Renal cortex interstitium (tissue), 11 donors: ENCODE measurements around the gene TMEM205. TPM values are rescaled to one million over a fixed set of nuclear protein-coding genes. Genes with fewer than 3 reads are reported as not detected.
A peak's percentile ranks its signal among the peaks of the same experiment; 100 is the strongest.
"Not testable (repeated sequence)": the region's sequence is repeated elsewhere in the genome, so short reads cannot be mapped to it uniquely, and the experiment has no call there.

Experiments used
- DNase-seq, 11 donors: peaks; one replicate each; pipeline ENCODE4 v3.0.0-alpha.2; 2013; ENCODE audit warnings: low read depth in 9 of 11, low spot score in 4 of 11; ENCODE audit errors: extremely low read depth in 1 of 11
- polyA plus RNA-seq, 3 donors: library from polyadenylated mRNA; unstranded; fragments of 120-200 nt; gene quantifications; one replicate each; pipeline ENCODE4 v1.2.1, GENCODE V29; 2013; ENCODE audit not compliant: insufficient read length in 3 of 3

Gene TMEM205
- polyA plus RNA-seq, 3 donors, result 128 to 145 (median 134) TPM

GRCh38 chr19:11330127-11330526 lies 15.9 kb downstream of the TMEM205 start:
- DNase-seq, result no peak

- DNase-seq, result no peak
Measured at GRCh38 chr19:11325544-11325943, 20.5 kb downstream of the TMEM205 start.

- no peak for DNase-seq
Measured at GRCh38 chr19:11324748-11325389, 21.2 kb downstream of the TMEM205 start.

GRCh38 chr19:11324079-11324661 lies 21.9 kb downstream of the TMEM205 start:
- peak in 9 of 11 donors; percentile 53 to 83 (median 68) for DNase-seq

- no peak for DNase-seq
Measured at GRCh38 chr19:11323601-11324078, 22.4 kb downstream of the TMEM205 start.

GRCh38 chr19:11322269-11323024 lies 23.6 kb downstream of the TMEM205 start:
- DNase-seq, result no peak

GRCh38 chr19:11321191-11322126 lies 24.6 kb downstream of the TMEM205 start:
- DNase-seq, result no peak

GRCh38 chr19:11320278-11320995 lies 25.6 kb downstream of the TMEM205 start:
- not testable (repeated sequence) for DNase-seq

GRCh38 chr19:11306337-11306736 lies 39.7 kb downstream of the TMEM205 start:
- DNase-seq, result no peak

- DNase-seq, result no peak
Measured at GRCh38 chr19:11304936-11305335, 41.1 kb downstream of the TMEM205 start.

GRCh38 chr19:11300811-11301120 lies 45.3 kb downstream of the TMEM205 start:
- no peak for DNase-seq

- no peak for DNase-seq
Measured at GRCh38 chr19:11299946-11300810, 45.9 kb downstream of the TMEM205 start.

- no peak for DNase-seq
Measured at GRCh38 chr19:11296264-11296663, 49.8 kb downstream of the TMEM205 start.

GRCh38 chr19:11295665-11296245 lies 50.3 kb downstream of the TMEM205 start, which contains the start of gene TSPAN16:
Gene TSPAN16 (plus strand): TSS chr19:11296160. CDS start chr19:11296298, 138 bp downstream.
- no peak for DNase-seq

GRCh38 chr19:11295180-11295579 lies 50.9 kb downstream of the TMEM205 start:
- DNase-seq, result no peak

- peak; percentile 74 to 89 (median 86) for DNase-seq
Measured at GRCh38 chr19:11293433-11294389, 52.4 kb downstream of the TMEM205 start.
